Vagina (tissue), 2 donors: ENCODE results near the gene TEX36. TPM values are rescaled to one million over a fixed set of nuclear protein-coding genes. Genes with fewer than 3 reads are reported as not detected.

Source experiments
- DNase-seq, 2 donors: peaks; one replicate each; pipeline ENCODE4 v3.0.0-alpha.2; 2017; ENCODE audit errors: extremely low spot score in 2 of 2
- H3K27ac ChIP-seq: fragments of 200-600 bp; sonication (generic); one replicate; pipeline ENCODE4 v1.5.1; 2019
- H3K27me3 ChIP-seq: fragments of 200-600 bp; sonication (generic); one replicate; pipeline ENCODE4 v1.5.1; 2019
- H3K36me3 ChIP-seq, 2 donors: fragments of 200-600 bp; sonication (generic); one replicate each; pipeline ENCODE4 v1.5.1; 2017 to 2019
- H3K4me1 ChIP-seq: fragments of 200-600 bp; sonication (generic); one replicate; pipeline ENCODE4 v1.5.1; 2019
- H3K4me3 ChIP-seq, 2 donors: fragments of 200-600 bp; sonication (generic); 1 replicate in 1 of 2; 2 replicates in 1 of 2; pipeline ENCODE4 v1.5.1; 2016 to 2019
- H3K9me3 ChIP-seq: fragments of 200-600 bp; sonication (generic); one replicate; pipeline ENCODE4 v1.5.1; 2019
- CTCF ChIP-seq, 3 experiments: fragments of 450-650 bp in 2 of 3; fragments of 200-600 bp in 1 of 3; sonication (generic) in 1 of 3; IDR thresholded peaks; one replicate each; pipeline ENCODE4 v1.5.1; 2017 to 2019; ENCODE audit warnings: antibody characterized with exemption in 3 of 3, mild to moderate bottlenecking in 2 of 3, moderate library complexity in 2 of 3
- POLR2A ChIP-seq, 2 donors: fragments of 450-650 bp; IDR thresholded peaks; one replicate each; pipeline ENCODE4 v1.6.1; 2017; ENCODE audit warnings: antibody characterized with exemption in 2 of 2, mild to moderate bottlenecking in 2 of 2, moderate library complexity in 2 of 2
- POLR2AphosphoS5 ChIP-seq, 2 donors: sonication (generic); formaldehyde crosslinking; IDR thresholded peaks; one replicate each; pipeline ENCODE4 v1.9.0; 2017; ENCODE audit warnings: antibody characterized with exemption in 2 of 2, mild to moderate bottlenecking in 2 of 2, low read depth in 1 of 2; ENCODE audit not compliant: insufficient read depth in 1 of 2
- intact Hi-C: fragments of 100-400 bp; cut with DNase I; formaldehyde crosslinking; loops from one replicate; pipeline ENCODE4 v1.15.1; 2023
- total RNA-seq: library from RNA; depleted of rRNA; stranded (reverse); fragments of >200 nt; gene quantifications from one replicate; pipeline ENCODE4 v1.2.3, GENCODE V29; 2016

The TEX36 gene
- total RNA-seq, 1 donor from 2014 or later, result not detected

- Histone ChIP-seq H3K36me3 (no peaks in the 10 kb centered on the region), H3K27ac (no peak overlapping the region), H3K9me3 (no peaks in the 10 kb centered on the region), H3K4me1 (no peaks in the 10 kb centered on the region), H3K4me3 (no peak overlapping the region), H3K27me3 (no peaks in the 10 kb centered on the region)
- intact Hi-C loops, result no loop called here
- TF ChIP-seq POLR2AphosphoS5 (IDR thresholded peaks at IDR 0.05; ENCODE audit: insufficient read depth in 1 of 2, low read depth in 1 of 2) (no peak), CTCF (IDR thresholded peaks at IDR 0.05) (no peak), POLR2A (IDR thresholded peaks at IDR 0.05) (no peak)
- DNase-seq, result no peak
These were observed 45.5 kb downstream of the TEX36 start for GRCh38 chr10:125637496-125637895.

GRCh38 chr10:125634606-125635005, 48.4 kb downstream of the TEX36 start:
- Histone ChIP-seq H3K4me3 (no peak overlapping the region), H3K9me3 (no peaks in the 10 kb centered on the region), H3K27ac (no peak overlapping the region), H3K4me1 (no peaks in the 10 kb centered on the region), H3K27me3 (no peaks in the 10 kb centered on the region), H3K36me3 (no peaks in the 10 kb centered on the region)
- DNase-seq, result no peak
- intact Hi-C loops, result no loop called here
- TF ChIP-seq POLR2A (IDR thresholded peaks at IDR 0.05), result no peak
- TF ChIP-seq CTCF (IDR thresholded peaks at IDR 0.05), result no peak
- TF ChIP-seq POLR2AphosphoS5 (IDR thresholded peaks at IDR 0.05; ENCODE audit: insufficient read depth in 1 of 2, low read depth in 1 of 2), result no peak

- no peaks in the 10 kb centered on the region for H3K4me1 ChIP-seq
- H3K27me3 ChIP-seq, result no peaks in the 10 kb centered on the region
- no peak for DNase-seq
- TF ChIP-seq CTCF (IDR thresholded peaks at IDR 0.05) (no peak), POLR2AphosphoS5 (IDR thresholded peaks at IDR 0.05; ENCODE audit: insufficient read depth in 1 of 2, low read depth in 1 of 2) (peak in 1 of 2 donors; percentile 21), POLR2A (IDR thresholded peaks at IDR 0.05) (no peak)
- H3K9me3 ChIP-seq, result no peaks in the 10 kb centered on the region
- H3K36me3 ChIP-seq, result no peaks in the 10 kb centered on the region
- intact Hi-C loops, result no loop called here
- no peak overlapping the region for H3K4me3 ChIP-seq
- H3K27ac ChIP-seq, result peak overlapping the region; percentile 45
These were observed 49.4 kb downstream of the TEX36 start for GRCh38 chr10:125633517-125633999.

GRCh38 chr10:125631806-125632205, 51.2 kb downstream of the TEX36 start:
- no peak for TF ChIP-seq POLR2A (IDR thresholded peaks at IDR 0.05)
- no peak for TF ChIP-seq CTCF (IDR thresholded peaks at IDR 0.05)
- TF ChIP-seq POLR2AphosphoS5 (IDR thresholded peaks at IDR 0.05; ENCODE audit: insufficient read depth in 1 of 2, low read depth in 1 of 2), result no peak
- H3K9me3 ChIP-seq, result no peaks in the 10 kb centered on the region
- no peak overlapping the region for H3K4me3 ChIP-seq
- no peaks in the 10 kb centered on the region for H3K36me3 ChIP-seq
- no peaks in the 10 kb centered on the region for H3K4me1 ChIP-seq
- no peak overlapping the region for H3K27ac ChIP-seq
- DNase-seq, result peak in 1 of 2 donors; percentile 76
- intact Hi-C loops, result no loop called here
- no peaks in the 10 kb centered on the region for H3K27me3 ChIP-seq

GRCh38 chr10:125629758-125630376, 53.1 kb downstream of the TEX36 start:
- H3K27me3 ChIP-seq, result no peaks in the 10 kb centered on the region
- DNase-seq, result no peak
- TF ChIP-seq POLR2AphosphoS5 (IDR thresholded peaks at IDR 0.05; ENCODE audit: insufficient read depth in 1 of 2, low read depth in 1 of 2) (no peak), POLR2A (IDR thresholded peaks at IDR 0.05) (no peak), CTCF (IDR thresholded peaks at IDR 0.05) (no peak)
- H3K4me3 ChIP-seq, result no peak overlapping the region
- H3K4me1 ChIP-seq, result no peaks in the 10 kb centered on the region
- H3K36me3 ChIP-seq, result no peaks in the 10 kb centered on the region
- no peaks in the 10 kb centered on the region for H3K9me3 ChIP-seq
- H3K27ac ChIP-seq, result no peak overlapping the region
- intact Hi-C loops, result no loop called here
